ENCODE data around the gene TMEM86B. TPM values are rescaled to one million over a fixed set of nuclear protein-coding genes. Genes with fewer than 3 reads are reported as not detected.

Gene TMEM86B
- total RNA-seq, 1 donor from 2014 or later = 2.9 TPM

GRCh38 chr19:55266404-55266803 lies 37.8 kb upstream of the TMEM86B start:
- H3K36me3 ChIP-seq = peaks cover 0 to 8% of the 10 kb centered on the region in 2 donors
- TF ChIP-seq CTCF (IDR thresholded peaks at IDR 0.05) (no peak), POLR2AphosphoS5 (IDR thresholded peaks at IDR 0.05; ENCODE audit: insufficient read depth in 1 of 2, low read depth in 1 of 2) (no peak), POLR2A (IDR thresholded peaks at IDR 0.05) (no peak)

GRCh38 chr19:55265723-55266386 lies 37.3 kb upstream of the TMEM86B start:
- TF ChIP-seq POLR2AphosphoS5 (IDR thresholded peaks at IDR 0.05; ENCODE audit: insufficient read depth in 1 of 2, low read depth in 1 of 2) = no peak
- TF ChIP-seq CTCF (IDR thresholded peaks at IDR 0.05) = no peak
- TF ChIP-seq POLR2A (IDR thresholded peaks at IDR 0.05) = no peak
- H3K36me3 ChIP-seq = peaks cover 0 to 4% of the 10 kb centered on the region in 2 donors
- DNase-seq (ENCODE audit: extremely low spot score in 2 of 2) = no peak
- intact Hi-C loops (cut with DNase I) = no loop called here
- H3K9me3 ChIP-seq = no peaks in the 10 kb centered on the region
- H3K4me1 ChIP-seq = no peaks in the 10 kb centered on the region
- H3K27me3 ChIP-seq = no peaks in the 10 kb centered on the region
- no peak overlapping the region for H3K4me3 ChIP-seq
- no peak overlapping the region for H3K27ac ChIP-seq

More at GRCh38 chr19:55266404-55266803, 37.8 kb upstream of the TMEM86B start:
- no peak overlapping the region for H3K4me3 ChIP-seq
- intact Hi-C loops (cut with DNase I) = no loop called here
- no peaks in the 10 kb centered on the region for H3K27me3 ChIP-seq
- no peaks in the 10 kb centered on the region for H3K9me3 ChIP-seq
- H3K4me1 ChIP-seq = no peaks in the 10 kb centered on the region
- no peak for DNase-seq (ENCODE audit: extremely low spot score in 2 of 2)
- no peak overlapping the region for H3K27ac ChIP-seq

- Histone ChIP-seq H3K9me3 (no peaks in the 10 kb centered on the region), H3K4me3 (no peak overlapping the region), H3K27ac (no peak overlapping the region), H3K4me1 (peaks cover 2% of the 10 kb centered on the region), H3K36me3 (peaks cover 0 to 4% of the 10 kb centered on the region in 2 donors), H3K27me3 (no peaks in the 10 kb centered on the region)
- no peak for DNase-seq (ENCODE audit: extremely low spot score in 2 of 2)
- TF ChIP-seq CTCF (IDR thresholded peaks at IDR 0.05) (no peak), POLR2A (IDR thresholded peaks at IDR 0.05) (no peak), POLR2AphosphoS5 (IDR thresholded peaks at IDR 0.05; ENCODE audit: insufficient read depth in 1 of 2, low read depth in 1 of 2) (no peak)
- intact Hi-C loops (cut with DNase I) = no loop called here
Observed at GRCh38 chr19:55265173-55265572, 36.6 kb upstream of the TMEM86B start.

GRCh38 chr19:55264531-55264930 lies 36.0 kb upstream of the TMEM86B start:
- Histone ChIP-seq H3K27me3 (no peaks in the 10 kb centered on the region), H3K9me3 (no peaks in the 10 kb centered on the region), H3K4me1 (peaks cover 8% of the 10 kb centered on the region), H3K4me3 (no peak overlapping the region), H3K27ac (no peak overlapping the region), H3K36me3 (peaks cover 0 to 4% of the 10 kb centered on the region in 2 donors)
- intact Hi-C loops (cut with DNase I) = no loop called here
- no peak for DNase-seq (ENCODE audit: extremely low spot score in 2 of 2)
- TF ChIP-seq CTCF (IDR thresholded peaks at IDR 0.05) (no peak), POLR2AphosphoS5 (IDR thresholded peaks at IDR 0.05; ENCODE audit: insufficient read depth in 1 of 2, low read depth in 1 of 2) (no peak), POLR2A (IDR thresholded peaks at IDR 0.05) (no peak)

- DNase-seq (ENCODE audit: extremely low spot score in 2 of 2) = no peak
- intact Hi-C loops (cut with DNase I) = no loop called here
- Histone ChIP-seq H3K27me3 (no peaks in the 10 kb centered on the region), H3K36me3 (peaks cover 0 to 4% of the 10 kb centered on the region in 2 donors), H3K4me1 (peaks cover 17% of the 10 kb centered on the region), H3K9me3 (no peaks in the 10 kb centered on the region), H3K4me3 (no peak overlapping the region), H3K27ac (no peak overlapping the region)
- TF ChIP-seq POLR2AphosphoS5 (IDR thresholded peaks at IDR 0.05; ENCODE audit: insufficient read depth in 1 of 2, low read depth in 1 of 2) (no peak), POLR2A (IDR thresholded peaks at IDR 0.05) (no peak), CTCF (IDR thresholded peaks at IDR 0.05) (no peak)
Observed at GRCh38 chr19:55262359-55262758, 33.8 kb upstream of the TMEM86B start.

Data from vagina (tissue), 2 donors.